NK-92 (cell line): ENCODE data around the gene GCH1.
"Not testable (repeated sequence)": the region's sequence is repeated elsewhere in the genome, so short reads cannot be mapped to it uniquely, and the experiment has no call there.

Experiments
- DNase-seq: peaks from one replicate; lab custom pipeline; 2025; ENCODE audit not compliant: unreplicated experiment; lab: John Stamatoyannopoulos, UW

Gene GCH1

DNA sequence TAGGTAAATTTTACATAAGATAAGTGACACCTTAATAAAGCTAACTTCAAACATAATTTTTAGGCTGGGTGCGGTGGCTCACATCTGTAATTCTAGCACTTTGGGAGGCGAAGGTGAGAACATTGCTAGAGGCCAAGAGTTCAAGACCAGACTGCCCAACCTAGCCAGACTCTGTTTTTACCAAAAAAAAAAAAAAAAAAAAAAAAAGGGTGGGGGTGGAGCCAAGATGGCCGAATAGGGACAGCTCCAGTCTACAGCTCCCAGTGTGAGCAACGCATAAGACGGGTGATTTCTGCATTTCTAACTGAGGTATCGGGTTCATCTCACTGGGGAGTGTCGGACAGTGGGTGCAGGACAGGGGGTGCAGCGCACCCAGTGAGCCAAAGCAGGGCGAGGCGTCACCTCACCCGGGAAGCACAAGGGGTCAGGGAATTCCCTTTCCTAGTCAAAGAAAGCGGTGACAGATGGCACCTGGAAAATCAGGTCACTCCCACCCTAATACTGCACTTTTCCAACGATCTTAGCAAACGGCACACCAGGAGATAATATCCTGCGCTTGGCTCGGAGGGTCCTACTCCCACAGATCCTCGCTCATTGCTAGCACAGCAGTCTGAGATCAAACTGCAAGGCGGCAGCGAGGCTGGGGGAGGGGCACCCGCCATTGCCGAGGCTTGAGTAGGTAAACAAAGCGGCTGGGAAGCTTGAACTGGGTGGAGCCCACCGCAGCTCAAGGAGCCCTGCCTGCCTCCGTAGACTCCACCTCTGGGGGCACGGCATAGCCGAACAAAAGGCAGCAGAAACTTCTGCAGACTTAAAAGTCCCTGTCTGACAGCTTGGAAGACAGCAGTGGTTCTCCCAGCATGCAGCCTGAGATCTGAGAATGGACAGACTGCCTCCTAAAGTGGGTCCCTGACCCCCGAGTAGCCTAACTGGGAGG is 32.2 kb downstream of the GCH1 start:
- not testable (repeated sequence) for DNase-seq

DNA sequence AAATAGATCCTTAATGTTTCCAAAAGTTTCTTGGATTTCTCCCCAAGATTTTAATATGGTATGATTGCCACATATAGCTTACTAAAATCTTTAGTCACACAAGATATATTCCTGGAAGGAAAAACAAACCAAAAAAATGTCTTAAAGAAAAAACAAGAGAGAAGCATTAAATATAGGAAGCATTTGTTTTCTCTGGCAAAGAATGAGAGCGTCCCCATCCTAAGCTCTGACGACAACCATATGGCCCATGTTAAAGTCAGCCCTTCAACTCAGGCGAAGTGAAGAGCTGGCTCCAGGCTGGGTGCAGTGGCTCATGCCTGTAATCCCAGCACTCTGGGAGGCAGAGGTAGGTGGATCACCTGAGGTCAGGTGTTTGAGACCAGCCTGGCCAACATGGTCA is 35.6 kb downstream of the GCH1 start:
- no peak for DNase-seq

DNA sequence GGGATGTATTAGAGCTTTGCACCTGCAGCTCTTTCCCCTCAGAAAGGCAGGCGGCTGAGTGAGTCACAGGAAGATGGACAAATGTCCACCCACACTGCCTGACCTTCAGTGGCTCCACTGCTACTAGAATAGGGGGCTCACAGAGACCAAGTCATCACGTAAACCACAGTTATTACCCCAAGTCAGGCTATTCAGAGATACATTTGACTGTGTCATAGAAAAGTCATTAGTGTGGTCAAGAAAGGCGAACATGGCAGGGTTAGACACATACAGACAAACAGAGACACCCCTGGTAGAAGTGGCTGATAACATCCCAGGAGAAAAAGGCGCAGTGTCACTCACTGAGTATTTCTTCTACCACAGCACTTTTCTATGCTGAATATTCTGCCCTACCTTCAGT is 36.0 kb downstream of the GCH1 start:
- no peak for DNase-seq

DNA sequence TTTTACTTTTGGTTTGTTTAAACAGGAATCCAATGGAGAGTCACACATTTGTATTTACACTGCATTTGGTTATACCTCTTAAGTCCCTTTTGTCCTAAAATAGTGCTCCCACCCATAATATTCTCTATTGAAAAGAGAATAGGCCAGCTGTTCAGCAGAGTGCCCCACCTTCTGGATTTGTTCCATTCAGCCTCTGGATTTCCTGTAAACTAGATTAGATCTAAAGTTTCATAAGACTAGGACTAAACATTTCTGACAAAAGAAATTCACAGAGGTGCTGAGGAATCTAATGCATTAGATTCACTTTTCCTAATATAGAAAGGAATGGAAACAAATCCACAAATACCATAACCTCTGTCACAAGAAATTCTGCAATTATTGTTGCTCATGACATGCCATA is 38.1 kb downstream of the GCH1 start:
- no peak for DNase-seq

DNA sequence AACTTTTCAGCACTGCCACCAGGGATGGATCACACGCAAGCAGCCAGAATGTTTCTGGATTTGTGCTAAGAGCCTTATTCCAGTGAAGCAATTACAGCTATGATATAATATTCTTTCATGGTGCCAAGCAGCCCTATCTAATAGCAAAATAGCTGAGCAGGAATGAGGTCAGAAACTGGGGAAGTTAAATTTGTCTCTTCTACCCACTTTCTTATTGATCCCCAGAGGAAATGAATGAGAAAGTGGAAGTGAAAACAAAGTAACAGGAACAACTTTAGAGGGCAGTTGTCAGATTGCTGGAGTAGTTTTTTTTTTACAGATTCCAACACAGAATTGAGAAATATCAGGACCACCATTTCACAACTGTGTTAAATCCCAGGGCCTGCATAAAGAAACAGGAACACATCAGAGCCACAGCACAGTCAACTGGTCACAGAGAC is 44.8 kb downstream of the GCH1 start:
- DNase-seq: no peak

DNA sequence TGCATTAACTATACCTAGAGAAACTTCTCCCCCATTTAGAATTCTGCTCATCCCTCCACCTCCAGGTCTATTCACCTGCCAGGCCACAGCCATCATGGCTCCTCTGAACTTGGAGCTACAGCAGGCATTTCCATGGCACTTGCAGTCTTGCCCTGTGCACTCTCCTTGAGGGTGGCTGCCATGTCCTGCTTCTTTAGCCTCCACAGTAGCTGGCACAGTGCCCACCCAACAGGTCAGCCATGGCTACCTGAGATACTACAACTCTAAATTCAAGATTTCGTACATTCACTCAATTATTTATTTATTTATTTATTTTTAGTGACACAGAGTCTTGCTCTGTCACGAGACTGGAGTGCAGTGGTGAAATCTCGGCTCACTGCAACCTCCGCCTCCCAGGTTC is 46.5 kb downstream of the GCH1 start:
- no peak for DNase-seq

DNA sequence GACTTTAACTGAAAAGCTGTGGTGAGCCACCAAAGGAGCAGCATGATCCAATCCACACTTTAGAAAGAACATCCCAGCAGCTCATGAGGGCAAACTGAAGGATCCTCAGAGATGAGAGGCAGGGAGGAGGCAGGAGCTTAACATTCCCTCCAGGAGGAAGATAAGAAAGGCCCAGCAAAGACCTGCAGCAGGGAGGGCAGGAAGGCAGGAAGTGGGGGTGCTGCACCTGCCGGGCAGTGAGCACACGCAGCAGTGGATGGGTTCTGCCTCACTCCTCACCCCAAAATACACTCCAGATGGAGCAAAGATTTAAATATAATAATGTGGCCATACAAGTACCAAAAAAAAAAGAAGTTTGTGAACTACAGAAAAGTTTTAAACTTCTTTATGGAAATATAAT is 48.4 kb downstream of the GCH1 start:
- no peak for DNase-seq

DNA sequence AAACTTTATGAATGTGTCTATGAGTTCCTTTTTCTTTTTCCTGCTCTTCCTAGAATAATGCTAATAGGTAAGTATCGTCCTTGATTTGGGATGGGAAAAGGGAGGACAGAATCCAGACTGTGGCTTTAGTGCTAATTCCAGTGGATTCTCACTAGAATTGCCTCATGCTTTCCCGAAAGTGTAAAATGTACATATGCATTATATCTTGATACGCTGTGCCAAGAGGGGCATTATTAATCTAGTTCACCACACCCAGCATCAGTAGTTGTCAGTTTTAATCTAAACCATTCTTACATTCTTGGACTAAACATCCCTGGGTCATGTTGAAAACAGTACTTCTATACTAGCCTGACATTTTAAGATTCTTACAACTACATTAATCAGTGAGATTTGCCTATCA is 49.3 kb downstream of the GCH1 start:
- no peak for DNase-seq

DNA sequence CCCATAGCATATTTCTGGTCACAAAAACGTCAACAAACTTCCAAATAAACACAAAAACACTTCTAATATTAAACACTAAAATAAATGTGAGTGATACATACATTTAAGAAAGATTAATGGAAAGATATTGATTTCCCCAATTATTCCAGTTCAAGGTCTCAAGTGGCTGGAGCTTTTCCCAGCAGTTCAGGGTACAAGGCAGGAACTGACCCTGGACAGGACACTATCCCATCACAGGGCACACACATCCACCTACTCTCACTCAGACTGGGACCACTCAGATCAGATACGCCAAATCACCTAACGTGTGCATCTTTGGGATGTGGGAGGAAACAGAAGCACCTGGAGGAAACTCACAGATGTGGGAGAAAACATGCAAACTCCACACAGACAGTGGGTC is 50.4 kb downstream of the GCH1 start:
- DNase-seq: no peak

DNA sequence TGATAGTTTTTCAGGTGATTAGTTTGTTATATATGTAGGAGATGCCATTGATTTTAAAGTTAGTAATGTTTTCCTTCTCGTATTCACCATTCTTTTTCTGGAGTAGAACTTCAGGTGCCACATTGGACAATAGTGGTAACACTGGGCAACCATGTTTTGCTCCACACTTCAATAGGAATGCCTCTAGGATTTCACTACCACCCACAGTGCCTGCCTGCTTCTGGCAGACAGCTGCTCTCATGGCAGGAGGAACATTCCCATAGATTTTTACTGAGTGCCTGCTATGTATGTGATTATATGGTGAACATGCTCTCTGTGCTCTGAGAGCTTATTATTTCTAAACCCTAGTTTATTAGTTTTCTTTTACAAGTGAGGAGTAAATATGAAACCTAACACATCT is 53.7 kb downstream of the GCH1 start:
- DNase-seq: no peak

DNA sequence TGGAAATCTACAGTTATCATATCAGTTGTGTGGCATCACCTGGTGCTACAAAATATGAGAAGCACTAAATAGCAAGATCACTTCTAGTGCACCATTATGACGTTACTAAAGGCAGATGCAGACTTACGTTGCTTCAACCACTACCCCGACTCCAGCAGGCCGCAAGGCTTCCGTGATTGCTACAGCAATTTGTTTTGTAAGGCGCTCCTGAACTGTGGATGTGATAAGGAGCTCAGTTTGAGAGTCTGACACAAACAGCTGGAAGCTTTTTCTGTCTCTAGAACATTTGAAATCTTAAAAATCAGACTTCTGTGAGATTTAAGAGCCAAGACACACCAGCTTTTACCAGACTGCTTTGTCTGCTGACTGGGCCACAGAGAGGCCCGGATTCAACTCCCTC is 57.0 kb downstream of the GCH1 start:
- DNase-seq: no peak

DNA sequence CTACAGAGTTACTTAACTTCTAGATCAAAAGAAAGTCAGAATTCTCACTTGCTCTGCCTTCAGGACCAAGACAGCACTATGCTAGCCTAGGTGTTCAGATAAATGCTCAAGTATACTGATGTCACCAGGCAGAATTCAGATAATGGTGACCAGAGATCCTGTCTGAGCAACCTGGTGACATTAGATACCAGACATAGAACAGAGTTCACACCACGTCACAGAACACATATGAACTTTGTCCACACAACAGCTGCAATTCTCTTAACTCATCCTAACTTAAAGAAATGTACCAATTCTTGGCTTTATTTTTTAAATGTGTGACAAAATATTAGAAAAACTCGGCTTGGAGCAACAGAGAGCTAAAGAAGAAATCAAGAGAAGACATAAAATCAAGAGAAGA is 58.1 kb downstream of the GCH1 start:
- no peak for DNase-seq

DNA sequence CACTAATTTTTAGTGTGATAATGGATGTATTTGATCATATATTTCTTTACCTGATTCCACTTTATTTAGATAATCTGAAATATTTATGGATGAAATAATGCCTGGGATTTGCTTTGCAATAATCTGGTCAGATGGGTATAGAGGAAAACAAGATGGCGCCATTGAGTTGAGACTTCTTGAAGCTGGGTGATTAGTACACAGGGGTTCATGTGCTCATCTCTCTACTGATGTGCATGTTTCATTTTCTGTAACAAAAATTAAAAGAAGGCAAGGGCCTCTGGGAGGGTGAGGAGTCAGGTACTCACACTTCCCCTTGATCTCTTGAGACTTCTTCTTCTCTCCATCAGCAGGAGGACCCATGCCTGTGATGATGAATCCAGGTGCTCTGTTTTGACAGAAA is 61.8 kb downstream of the GCH1 start:
- DNase-seq: no peak

DNA sequence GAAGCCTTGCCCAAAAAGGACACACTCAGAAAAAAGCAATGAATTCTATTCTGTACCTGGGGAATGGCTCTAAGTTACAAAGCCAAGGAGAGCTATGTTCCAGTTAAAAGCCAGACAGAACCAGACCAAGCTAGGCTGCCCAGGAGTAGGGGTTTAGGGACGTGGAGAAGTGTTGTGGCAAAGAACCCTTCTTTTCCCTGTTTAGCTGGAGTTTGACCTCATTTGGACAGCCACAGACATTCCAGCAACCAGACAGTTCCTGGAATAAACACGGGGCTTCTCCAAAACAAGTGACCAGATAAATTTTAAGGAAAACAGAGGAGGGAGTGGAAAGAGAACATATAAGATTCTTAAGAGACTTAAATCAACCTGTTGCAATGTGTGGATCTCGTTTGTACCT is 62.3 kb downstream of the GCH1 start:
- no peak for DNase-seq

DNA sequence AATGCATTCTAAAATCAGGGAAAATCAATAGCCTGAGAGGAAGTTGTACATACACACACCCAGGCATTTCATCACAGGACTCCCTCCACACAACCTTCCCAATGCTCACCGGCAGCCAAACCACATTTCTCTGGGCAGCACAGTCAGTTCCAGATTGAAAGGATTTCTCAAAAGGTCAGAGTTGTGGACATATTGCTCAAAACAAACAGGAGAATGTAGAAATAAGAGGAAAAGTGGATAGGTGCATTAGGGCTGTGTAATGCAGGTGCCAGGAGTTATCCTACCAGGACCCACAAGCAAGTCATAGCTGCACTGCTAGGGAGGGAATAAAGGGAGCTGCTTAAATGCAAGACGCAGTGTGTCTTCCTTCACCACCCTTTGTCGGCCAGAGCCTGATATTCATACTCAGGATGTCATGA is 62.9 kb downstream of the GCH1 start:
- no peak for DNase-seq

DNA sequence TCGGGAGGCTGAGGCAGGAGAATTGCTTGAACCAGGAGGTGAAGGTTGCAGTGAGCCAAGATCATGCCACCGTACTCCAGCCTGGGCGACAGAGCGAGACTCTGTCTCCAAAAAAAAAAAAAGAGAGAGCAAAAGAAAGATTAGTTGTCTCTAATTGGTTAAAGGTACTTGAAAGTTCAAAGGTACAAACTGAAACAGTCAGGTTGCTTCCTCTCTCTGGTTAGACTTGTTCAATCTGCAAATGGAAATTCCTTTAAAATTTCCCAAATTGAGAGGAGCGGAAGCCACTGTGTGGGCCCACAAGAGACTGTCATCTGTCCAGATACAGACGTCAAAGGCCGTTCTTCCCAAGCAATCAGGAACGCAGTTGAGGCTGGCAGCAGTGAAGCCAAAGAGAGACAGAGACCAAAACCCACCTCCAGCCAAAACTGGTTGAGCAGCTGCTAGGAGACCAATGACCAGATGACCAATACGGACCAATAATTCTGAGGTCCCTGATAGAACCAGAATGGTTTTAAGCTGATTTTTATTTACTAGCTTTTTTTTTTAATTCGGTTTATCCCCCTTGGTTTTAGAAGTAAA is 63.6 kb downstream of the GCH1 start:
- no peak for DNase-seq

DNA sequence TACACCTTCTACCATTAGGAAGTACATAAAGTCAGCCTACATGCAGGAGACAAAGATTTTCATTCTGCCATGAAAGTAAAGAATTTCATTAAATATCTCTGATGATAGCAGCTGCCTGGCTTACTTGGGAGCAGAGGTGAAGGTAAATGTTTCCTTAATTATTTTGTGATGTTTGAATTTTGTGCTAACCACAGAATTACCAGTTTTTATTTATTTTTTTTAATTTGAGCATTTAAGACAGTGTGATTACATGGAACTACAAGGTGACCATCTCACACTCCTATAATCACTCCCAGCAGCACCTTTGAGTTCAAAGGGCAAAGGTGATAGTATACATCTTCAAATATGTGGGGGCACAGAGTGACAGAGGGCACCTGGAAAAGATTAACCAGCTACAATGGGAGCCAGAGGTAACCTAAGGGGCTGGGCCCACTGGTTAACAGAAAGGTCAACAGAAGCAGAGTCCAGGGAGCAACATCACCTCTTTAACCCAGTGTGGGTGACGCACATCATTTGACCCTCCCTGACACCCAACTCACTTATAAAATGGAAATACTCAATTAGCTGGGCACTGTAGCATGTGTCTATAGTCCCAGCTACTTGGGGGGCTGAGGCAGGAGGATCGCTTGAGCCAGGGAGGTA is 65.0 kb downstream of the GCH1 start:
- no peak for DNase-seq

DNA sequence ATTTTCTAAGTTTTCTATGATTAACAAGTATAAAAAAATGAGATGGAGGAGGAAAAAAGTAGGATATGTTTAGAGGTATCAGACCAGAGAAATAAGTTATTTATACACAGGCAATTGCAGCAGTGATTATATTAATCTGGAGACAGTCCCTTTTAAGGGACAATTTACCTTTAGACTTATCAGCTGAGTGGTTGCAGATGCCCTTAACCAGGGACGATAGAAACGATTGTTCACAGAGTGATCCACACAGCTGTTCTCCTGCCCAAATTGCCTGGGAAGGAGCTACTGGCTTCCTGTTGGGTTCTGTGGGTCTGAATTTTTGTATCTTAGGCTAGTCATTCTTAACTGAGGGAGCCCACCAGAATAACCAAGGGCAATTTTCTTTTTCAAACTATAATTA is 66.4 kb downstream of the GCH1 start:
- DNase-seq: no peak

DNA sequence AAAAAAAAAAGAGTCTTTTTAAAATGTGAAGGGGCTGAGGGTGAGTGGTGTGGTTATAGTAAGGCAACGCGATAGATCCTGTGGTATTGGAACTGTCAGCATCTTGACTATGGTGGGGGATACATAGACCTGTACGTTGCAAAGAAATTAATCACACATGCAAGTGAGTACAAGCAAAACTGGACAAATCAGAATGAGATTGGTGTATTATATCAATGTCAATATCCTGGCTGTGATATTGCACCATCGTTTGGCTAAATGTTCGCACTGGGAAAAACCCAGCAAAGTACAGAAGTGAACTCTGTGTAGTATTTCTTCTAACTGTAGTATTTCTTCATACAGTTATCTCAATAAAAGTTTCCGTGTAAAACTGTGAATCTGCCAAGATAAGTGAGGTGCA is 67.9 kb downstream of the GCH1 start:
- no peak for DNase-seq

DNA sequence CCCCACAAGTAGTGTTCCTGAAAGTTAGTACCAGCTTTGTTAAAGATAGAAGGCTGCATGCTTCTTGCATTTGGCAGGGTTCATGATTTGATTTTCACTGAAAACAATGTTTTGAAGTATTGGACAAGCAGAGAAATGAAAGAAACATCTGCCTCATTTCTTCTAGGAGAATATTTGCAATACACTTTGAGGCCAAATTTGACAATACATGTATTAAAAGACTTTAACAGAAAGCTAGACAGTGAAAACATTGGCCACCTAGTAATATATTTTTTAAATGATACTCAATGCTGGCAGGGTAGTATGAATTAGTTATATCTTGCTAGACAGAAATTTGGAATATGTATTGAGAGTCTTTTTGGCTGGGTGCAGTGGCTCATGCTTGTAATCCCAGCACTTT is 68.5 kb downstream of the GCH1 start:
- DNase-seq: no peak

DNA sequence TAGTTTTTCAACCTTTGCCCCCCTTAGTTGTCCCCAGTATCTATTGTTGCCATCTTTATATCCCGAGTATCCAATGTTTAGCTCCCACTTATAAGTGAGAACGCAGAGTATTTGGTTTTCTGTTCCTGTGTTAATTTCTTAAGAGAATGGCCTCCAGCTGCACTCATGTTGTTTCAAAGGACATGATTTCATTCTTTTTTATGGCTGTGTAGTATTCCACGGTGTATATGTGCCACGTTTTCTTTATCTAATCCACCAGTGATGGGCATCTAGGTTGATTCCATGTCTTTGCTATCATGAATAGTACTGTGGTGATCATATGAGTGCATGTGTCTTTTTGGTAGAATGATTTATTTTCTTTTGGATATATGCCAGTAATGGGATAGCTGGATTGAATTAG is 72.0 kb downstream of the GCH1 start:
- no peak for DNase-seq
